HepG2 (cell line): ENCODE data around the gene NFATC2. TPM values are rescaled to one million over a fixed set of nuclear protein-coding genes. Genes with fewer than 3 reads are reported as not detected.

Experiments used
- EZH2 ChIP-seq: conservative IDR thresholded peaks from 2 replicates; pipeline ENCODE4 v1.6.1; 2012; ENCODE audit warnings: mild to moderate bottlenecking, low read depth, low read length, moderate library complexity
- FOXK1 ChIP-seq: sonication (generic); formaldehyde crosslinking; IDR thresholded peaks from 2 replicates; pipeline ENCODE4 v1.4.0; 2020; ENCODE audit warnings: low read depth, missing genetic modification reagents, borderline replicate concordance
- IKZF5 ChIP-seq: IDR thresholded peaks from 2 replicates; pipeline ENCODE4 v1.6.1; 2018; ENCODE audit warnings: missing genetic modification reagents, mild to moderate bottlenecking, missing compliant biosample characterization
- MEIS1 ChIP-seq: sonication (generic); formaldehyde crosslinking; IDR thresholded peaks from 2 replicates; pipeline ENCODE4 v1.9.0; 2021; ENCODE audit warnings: mild to moderate bottlenecking, missing genetic modification reagents, moderate library complexity, borderline replicate concordance
- MZF1 ChIP-seq: sonication (generic); formaldehyde crosslinking; IDR thresholded peaks from 2 replicates; pipeline ENCODE4 v1.8.1; 2023; ENCODE audit warnings: mild to moderate bottlenecking, missing genetic modification reagents, borderline replicate concordance
- NFKBIZ ChIP-seq: IDR thresholded peaks from 2 replicates; pipeline ENCODE4 v1.6.1; 2018; ENCODE audit warnings: missing genetic modification reagents, missing compliant biosample characterization
- PHB2 ChIP-seq: fragments of 450-650 bp; IDR thresholded peaks from 2 replicates; pipeline ENCODE4 v1.6.1; 2018; ENCODE audit not compliant: partially characterized antibody
- RAD21 ChIP-seq: fragments of 450-650 bp; formaldehyde crosslinking; IDR thresholded peaks from 2 replicates; pipeline ENCODE4 v1.5.0; 2020; ENCODE audit warnings: mild to moderate bottlenecking
- RFXANK ChIP-seq: IDR thresholded peaks from 2 replicates; pipeline ENCODE4 v1.6.1; 2016
- TCF12 ChIP-seq, 2 experiments: fragments of 450-650 bp in 1 of 2; sonication (generic) in 1 of 2; formaldehyde crosslinking in 1 of 2; IDR thresholded peaks; 2 replicates each; pipeline versions ENCODE4 v1.6.1 to v1.8.0; 2017 to 2022; ENCODE audit warnings: antibody characterized with exemption in 1 of 2, mild to moderate bottlenecking in 1 of 2, missing genetic modification reagents in 1 of 2, moderate library complexity in 1 of 2
- ZFP90 ChIP-seq: sonication (generic); formaldehyde crosslinking; IDR thresholded peaks from 2 replicates; pipeline ENCODE4 v1.8.0; 2022; ENCODE audit warnings: missing genetic modification reagents, mild to moderate bottlenecking, inconsistent platforms, borderline replicate concordance
- ZNF124 ChIP-seq: sonication (generic); formaldehyde crosslinking; IDR thresholded peaks from 2 replicates; pipeline ENCODE4 v1.4.0; 2020; ENCODE audit warnings: missing genetic modification reagents
- ZNF225 ChIP-seq: sonication (generic); formaldehyde crosslinking; IDR thresholded peaks from 2 replicates; pipeline ENCODE4 v1.4.0; 2020; ENCODE audit warnings: mild to moderate bottlenecking, missing genetic modification reagents
- ZNF256 ChIP-seq: sonication (generic); formaldehyde crosslinking; conservative IDR thresholded peaks from 2 replicates; pipeline ENCODE4 v1.4.0; 2020; ENCODE audit warnings: missing genetic modification reagents
- ZNF335 ChIP-seq: sonication (generic); formaldehyde crosslinking; IDR thresholded peaks from 2 replicates; pipeline ENCODE4 v1.4.0; 2020; ENCODE audit warnings: missing genetic modification reagents
- ZNF362 ChIP-seq: sonication (generic); formaldehyde crosslinking; IDR thresholded peaks from 2 replicates; pipeline ENCODE4 v1.4.0; 2020; ENCODE audit warnings: missing genetic modification reagents, mild to moderate bottlenecking, borderline replicate concordance
- ZNF451 ChIP-seq: sonication (generic); formaldehyde crosslinking; IDR thresholded peaks from 2 replicates; pipeline ENCODE4 v1.5.0; 2020; ENCODE audit warnings: mild to moderate bottlenecking, missing genetic modification reagents
- ZNF510 ChIP-seq: sonication (generic); formaldehyde crosslinking; IDR thresholded peaks from 2 replicates; pipeline ENCODE4 v1.4.0; 2020; ENCODE audit warnings: low read depth, mild to moderate bottlenecking, missing genetic modification reagents
- ZNF710 ChIP-seq: sonication (generic); formaldehyde crosslinking; IDR thresholded peaks from 2 replicates; pipeline ENCODE4 v1.5.0; 2020; ENCODE audit warnings: mild to moderate bottlenecking, missing genetic modification reagents, borderline replicate concordance
- polyA plus RNA-seq, 8 experiments: library from polyadenylated mRNA; depleted of rRNA in 3 of 8; stranded (reverse) in 7 of 8; unstranded in 1 of 8; fragments of >200 nt; fragmentation: Illumina TruSeq in 4 of 8; extraction: Trizol in 4 of 8; gene quantifications; 2 replicates each; pipeline versions ENCODE4 v1.2.1 to v1.2.3, GENCODE V29; 2011 to 2016; ENCODE audit warnings: low read depth in 4 of 8, missing spikeins in 1 of 8, mixed read lengths in 1 of 8; ENCODE audit not compliant: insufficient read depth in 1 of 8
- total RNA-seq, 5 experiments: library from RNA; depleted of rRNA; stranded (reverse); fragments of >200 nt; fragmentation: Illumina TruSeq; extraction: Trizol; gene quantifications; 2 replicates each; pipeline ENCODE4 v1.2.3, GENCODE V29; 2016; ENCODE audit warnings: low read depth in 1 of 5
- TF ChIP-seq, protein P1 (sequence below): sonication (generic); formaldehyde crosslinking; conservative IDR thresholded peaks from 2 replicates; pipeline ENCODE4 v1.8.0; 2022; ENCODE audit warnings: missing genetic modification reagents
- TF ChIP-seq, protein P2 (sequence below): IDR thresholded peaks from 2 replicates; pipeline ENCODE4 v1.6.1; 2016; ENCODE audit warnings: missing genetic modification reagents, missing compliant biosample characterization
- TF ChIP-seq, protein P3 (sequence below): IDR thresholded peaks from 2 replicates; pipeline ENCODE4 v1.6.1; 2018; ENCODE audit warnings: missing genetic modification reagents

The NFATC2 gene
- total and polyA plus RNA-seq, 2 of the 13 experiments (the other 11 are each of a cell fraction or from before 2014, with no cell fraction given) = 1.9 to 3.3 TPM

DNA sequence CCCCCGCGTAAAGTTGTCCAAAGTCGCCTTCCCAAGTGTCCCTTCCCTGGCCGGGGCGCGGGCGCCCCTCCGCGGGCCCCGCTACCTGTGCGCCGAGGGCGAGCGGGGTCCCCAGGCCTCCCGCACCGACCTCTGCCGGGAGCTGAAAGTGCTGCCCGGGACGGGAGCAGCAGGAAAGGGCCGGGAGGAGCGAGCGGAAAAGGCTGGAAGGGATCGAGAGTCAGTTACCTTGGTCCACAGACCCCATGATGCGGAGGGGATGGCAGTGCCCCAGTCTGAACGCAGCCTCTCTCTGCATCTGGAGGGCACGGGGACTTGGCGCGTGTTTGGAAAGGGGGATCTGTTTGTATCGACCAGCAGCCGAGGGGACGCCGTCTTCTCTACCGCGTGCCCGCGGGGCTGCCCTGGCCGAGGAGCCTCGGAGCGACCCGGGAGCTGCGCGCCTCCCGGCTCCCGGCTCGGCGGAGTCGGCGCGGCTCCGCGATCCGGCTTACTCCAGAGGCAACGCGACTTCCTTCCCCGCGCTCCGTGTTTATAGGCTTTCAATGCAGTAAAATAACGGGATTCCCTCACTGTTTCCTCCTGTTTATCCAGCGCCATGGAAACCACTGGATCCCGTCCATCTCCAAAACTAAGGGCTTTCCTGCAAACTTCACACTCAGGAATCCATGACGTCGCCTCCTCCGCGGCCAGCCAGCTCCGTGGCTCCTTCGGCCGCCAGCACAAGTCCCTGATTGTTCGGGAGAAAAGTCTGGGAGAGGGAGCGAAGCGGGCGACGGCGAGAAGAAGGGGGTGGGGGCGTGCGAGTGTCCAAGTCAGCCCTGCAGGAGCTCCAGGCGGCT lies 20.0 kb upstream of the NFATC2 start (continued):
- no peak for TF ChIP-seq IKZF5 (CRISPR knock-in tag)
- no peak; the same call in 1 of the 2 replicates for TF ChIP-seq MEIS1 (CRISPR knock-in tag)
- TF ChIP-seq, protein P1, sequence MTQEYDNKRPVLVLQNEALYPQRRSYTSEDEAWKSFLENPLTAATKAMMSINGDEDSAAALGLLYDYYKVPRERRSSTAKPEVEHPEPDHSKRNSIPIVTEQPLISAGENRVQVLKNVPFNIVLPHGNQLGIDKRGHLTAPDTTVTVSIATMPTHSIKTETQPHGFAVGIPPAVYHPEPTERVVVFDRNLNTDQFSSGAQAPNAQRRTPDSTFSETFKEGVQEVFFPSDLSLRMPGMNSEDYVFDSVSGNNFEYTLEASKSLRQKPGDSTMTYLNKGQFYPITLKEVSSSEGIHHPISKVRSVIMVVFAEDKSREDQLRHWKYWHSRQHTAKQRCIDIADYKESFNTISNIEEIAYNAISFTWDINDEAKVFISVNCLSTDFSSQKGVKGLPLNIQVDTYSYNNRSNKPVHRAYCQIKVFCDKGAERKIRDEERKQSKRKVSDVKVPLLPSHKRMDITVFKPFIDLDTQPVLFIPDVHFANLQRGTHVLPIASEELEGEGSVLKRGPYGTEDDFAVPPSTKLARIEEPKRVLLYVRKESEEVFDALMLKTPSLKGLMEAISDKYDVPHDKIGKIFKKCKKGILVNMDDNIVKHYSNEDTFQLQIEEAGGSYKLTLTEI (CRISPR knock-in tag) = no peak
- no peak for TF ChIP-seq RFXANK
- TF ChIP-seq PHB2 = no peak
- no peak for TF ChIP-seq ZNF451
- TF ChIP-seq, protein P2, sequence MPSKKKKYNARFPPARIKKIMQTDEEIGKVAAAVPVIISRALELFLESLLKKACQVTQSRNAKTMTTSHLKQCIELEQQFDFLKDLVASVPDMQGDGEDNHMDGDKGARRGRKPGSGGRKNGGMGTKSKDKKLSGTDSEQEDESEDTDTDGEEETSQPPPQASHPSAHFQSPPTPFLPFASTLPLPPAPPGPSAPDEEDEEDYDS = no peak
- TF ChIP-seq ZNF510 = 0 out of 2 replicates have a peak, but pooled peaks have one; percentile 47
- no peak for TF ChIP-seq TCF12 (IDR thresholded peaks at IDR 0.05)
- no peak for TF ChIP-seq TCF12 (CRISPR knock-in tag; IDR thresholded peaks at IDR 0.05)
- TF ChIP-seq FOXK1 (CRISPR knock-in tag) = no peak
- TF ChIP-seq ZNF362 = no peak
- TF ChIP-seq ZNF256 = no peak
- no peak for TF ChIP-seq ZFP90 (CRISPR knock-in tag)
- TF ChIP-seq, protein P3, sequence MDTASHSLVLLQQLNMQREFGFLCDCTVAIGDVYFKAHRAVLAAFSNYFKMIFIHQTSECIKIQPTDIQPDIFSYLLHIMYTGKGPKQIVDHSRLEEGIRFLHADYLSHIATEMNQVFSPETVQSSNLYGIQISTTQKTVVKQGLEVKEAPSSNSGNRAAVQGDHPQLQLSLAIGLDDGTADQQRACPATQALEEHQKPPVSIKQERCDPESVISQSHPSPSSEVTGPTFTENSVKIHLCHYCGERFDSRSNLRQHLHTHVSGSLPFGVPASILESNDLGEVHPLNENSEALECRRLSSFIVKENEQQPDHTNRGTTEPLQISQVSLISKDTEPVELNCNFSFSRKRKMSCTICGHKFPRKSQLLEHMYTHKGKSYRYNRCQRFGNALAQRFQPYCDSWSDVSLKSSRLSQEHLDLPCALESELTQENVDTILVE (CRISPR knock-in tag) = no peak
- TF ChIP-seq ZNF710 (CRISPR knock-in tag) = no peak
- no peak for TF ChIP-seq ZNF124 (CRISPR knock-in tag)
- TF ChIP-seq RAD21 (CRISPR knock-in tag) = peak; percentile 69
- no peak for TF ChIP-seq MZF1
- TF ChIP-seq EZH2 = no peak; the same call in 1 of the 2 replicates
- no peak for TF ChIP-seq ZNF335
- no peak for TF ChIP-seq NFKBIZ (CRISPR knock-in tag)
- no peak; the same call in 1 of the 2 replicates for TF ChIP-seq ZNF225 (CRISPR knock-in tag)
